SH-SY5Y (cell line): ENCODE data around the gene ATP5ME.

Source experiments
- GATA2 ChIP-seq: IDR thresholded peaks from 2 replicates; pipeline ENCODE4 v1.6.1; 2011; ENCODE audit warnings: mild to moderate bottlenecking, low read depth, low read length
- GATA3 ChIP-seq: IDR thresholded peaks from 2 replicates; pipeline ENCODE4 v1.6.1; 2011; ENCODE audit warnings: low read depth, mild to moderate bottlenecking, low read length, moderate library complexity

Gene ATP5ME

GRCh38 chr4:674172-675035, at the start of gene ATP5ME, which contains the start of gene MYL5:
Gene ATP5ME, minus strand, starts transcription at chr4:674276. Its CDS starts 29 bp downstream, at chr4:674247.
Gene MYL5, plus strand, starts transcription at chr4:674542. Its CDS starts 3,485 bp downstream, at chr4:678027.
- no peak for TF ChIP-seq GATA2
- no peak for TF ChIP-seq GATA3

- TF ChIP-seq GATA2 (no peak), GATA3 (no peak)
These were observed 48.8 kb upstream of the ATP5ME start for GRCh38 chr4:722851-723360.

- TF ChIP-seq GATA3 (no peak), GATA2 (no peak)
These were observed 48.2 kb upstream of the ATP5ME start for GRCh38 chr4:722169-722725.

GRCh38 chr4:721261-722168, 47.4 kb upstream of the ATP5ME start:
- TF ChIP-seq GATA3 (no peak), GATA2 (no peak)

- TF ChIP-seq GATA2: no peak
- no peak for TF ChIP-seq GATA3
These were observed 46.2 kb upstream of the ATP5ME start for GRCh38 chr4:720111-720860.

- no peak for TF ChIP-seq GATA3
- no peak for TF ChIP-seq GATA2
These were observed 44.4 kb upstream of the ATP5ME start for GRCh38 chr4:718460-718859.

- TF ChIP-seq GATA2: no peak
- no peak for TF ChIP-seq GATA3
These were observed 43.7 kb upstream of the ATP5ME start for GRCh38 chr4:717601-718320.

- TF ChIP-seq GATA3 (no peak), GATA2 (no peak)
These were observed 40.0 kb upstream of the ATP5ME start for GRCh38 chr4:714087-714486.

GRCh38 chr4:712916-713632, 39.0 kb upstream of the ATP5ME start:
- TF ChIP-seq GATA3: no peak
- TF ChIP-seq GATA2: no peak

- TF ChIP-seq GATA3 (no peak), GATA2 (no peak)
These were observed 38.0 kb upstream of the ATP5ME start for GRCh38 chr4:712093-712492.

- no peak for TF ChIP-seq GATA2
- TF ChIP-seq GATA3: no peak
These were observed 36.8 kb upstream of the ATP5ME start for GRCh38 chr4:710916-711315.

- no peak for TF ChIP-seq GATA2
- TF ChIP-seq GATA3: no peak
These were observed 36.0 kb upstream of the ATP5ME start for GRCh38 chr4:710116-710515.
